ENCODE measurements around the gene TSHZ2.

The TSHZ2 gene
- 0 to 4.4 (median 0) reads per million in 17 experiments for total RNA-seq

- no peak for DNase-seq
Measured at GRCh38 chr20:52972190-52972937, at the start of gene TSHZ2. TSHZ2 (plus strand) TSS chr20:52972358; CDS start chr20:52973294, 936 bp downstream.

GRCh38 chr20:52922436-52922835, 49.7 kb upstream of the TSHZ2 start:
- no peak for DNase-seq

DNA sequence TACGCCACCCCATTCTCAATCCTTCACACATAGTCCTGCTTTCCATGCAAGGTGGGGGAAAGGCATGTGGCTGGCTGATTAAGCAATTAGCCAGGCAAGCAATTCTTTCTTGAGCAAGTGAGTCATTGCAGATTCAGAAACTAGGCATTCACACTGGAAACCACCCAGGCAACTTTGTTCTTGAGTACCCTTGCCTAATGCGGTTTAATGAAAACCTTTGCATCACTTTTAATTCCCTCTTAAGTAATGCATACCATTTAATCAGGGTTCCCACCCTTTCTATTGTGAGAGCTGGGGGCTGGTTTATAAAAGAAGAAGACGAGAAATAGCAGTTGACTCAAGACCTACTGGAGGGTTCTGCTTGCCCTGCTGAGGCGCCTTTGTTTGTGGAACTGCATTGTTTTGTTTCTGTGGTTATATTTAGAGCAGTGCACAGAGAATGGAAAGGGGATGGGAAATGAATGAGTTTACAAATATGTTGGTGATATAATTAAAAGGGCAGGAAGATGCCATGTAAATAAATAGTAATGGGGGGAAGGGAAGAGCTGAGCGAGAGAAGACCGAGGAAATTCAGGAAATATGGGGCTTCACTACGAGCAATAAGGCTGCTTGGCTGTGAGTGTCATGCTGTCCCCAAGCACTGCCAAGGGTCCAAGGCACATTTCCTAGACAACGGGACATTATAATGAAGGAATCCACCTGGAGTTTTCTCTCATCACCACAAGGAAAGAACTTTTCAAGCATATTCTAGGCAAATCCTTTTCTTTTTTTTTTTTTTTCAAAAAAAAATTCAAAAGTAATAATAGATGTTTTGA, 48.8 kb upstream of the TSHZ2 start:
- peak in 1 of 4 experiments; percentile 5 for DNase-seq

DNA sequence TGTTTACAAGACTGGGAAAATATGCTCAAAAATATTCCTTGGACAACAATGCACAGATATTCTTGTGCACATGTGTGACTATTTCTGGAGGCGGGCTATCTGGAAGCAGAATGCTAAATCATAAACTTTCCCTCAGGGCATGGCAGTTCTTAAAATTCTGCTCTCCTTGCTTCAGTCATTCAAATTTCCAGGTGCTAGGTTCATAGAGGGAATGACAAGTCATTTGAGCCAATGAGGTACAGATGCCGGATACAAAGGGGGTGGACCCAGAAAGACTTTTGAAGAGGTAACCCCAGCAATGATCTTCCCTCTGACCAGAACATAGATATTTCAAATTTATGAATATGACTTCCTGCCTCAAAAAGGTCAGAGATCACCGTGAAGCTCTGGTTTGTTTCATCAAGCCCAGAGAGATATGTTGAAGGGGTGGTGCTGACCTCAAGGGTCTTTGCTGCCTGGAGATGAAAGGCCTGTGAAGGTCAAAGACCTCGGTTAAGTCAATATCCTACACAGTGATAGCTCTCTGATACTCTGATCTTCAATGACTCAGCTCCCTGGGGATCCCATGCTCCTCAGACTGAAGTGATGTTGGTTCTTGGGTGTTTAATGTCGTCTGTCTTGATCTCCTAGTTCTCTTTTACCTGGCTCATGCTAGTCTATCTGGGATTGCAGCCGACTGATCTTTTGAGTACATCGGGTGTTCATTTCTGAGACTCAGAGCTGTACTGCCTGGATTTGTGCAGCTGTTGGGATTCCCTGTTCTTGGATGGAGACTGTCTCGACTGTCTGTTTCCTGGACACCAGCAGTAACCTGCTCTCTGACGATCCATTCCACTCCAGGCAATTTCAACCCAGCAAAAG, 47.5 kb upstream of the TSHZ2 start:
- no peak for DNase-seq

DNA sequence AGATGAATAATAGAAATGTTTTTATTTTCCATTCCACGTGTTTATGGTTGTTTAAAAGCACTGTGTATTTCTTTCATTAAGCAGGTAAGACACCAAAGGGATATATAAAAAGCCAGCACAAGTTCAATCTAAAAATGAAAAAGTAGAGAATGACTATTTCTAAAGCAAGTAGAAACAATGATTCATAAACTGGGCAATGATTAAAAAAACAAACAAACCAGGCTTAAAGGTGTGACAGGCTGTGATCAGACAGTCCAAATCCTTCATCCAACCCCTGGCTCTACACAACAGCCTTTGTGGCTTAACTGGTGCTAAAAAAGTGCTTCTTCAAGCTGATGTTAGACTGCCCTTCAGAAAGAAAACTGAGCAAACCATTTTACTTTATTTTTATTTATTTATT, 45.7 kb upstream of the TSHZ2 start:
- no peak for DNase-seq

- DNase-seq = no peak
Measured at GRCh38 chr20:52933867-52934266, 38.3 kb upstream of the TSHZ2 start.

GRCh38 chr20:52936351-52937340, 35.5 kb upstream of the TSHZ2 start:
- DNase-seq = no peak

DNA sequence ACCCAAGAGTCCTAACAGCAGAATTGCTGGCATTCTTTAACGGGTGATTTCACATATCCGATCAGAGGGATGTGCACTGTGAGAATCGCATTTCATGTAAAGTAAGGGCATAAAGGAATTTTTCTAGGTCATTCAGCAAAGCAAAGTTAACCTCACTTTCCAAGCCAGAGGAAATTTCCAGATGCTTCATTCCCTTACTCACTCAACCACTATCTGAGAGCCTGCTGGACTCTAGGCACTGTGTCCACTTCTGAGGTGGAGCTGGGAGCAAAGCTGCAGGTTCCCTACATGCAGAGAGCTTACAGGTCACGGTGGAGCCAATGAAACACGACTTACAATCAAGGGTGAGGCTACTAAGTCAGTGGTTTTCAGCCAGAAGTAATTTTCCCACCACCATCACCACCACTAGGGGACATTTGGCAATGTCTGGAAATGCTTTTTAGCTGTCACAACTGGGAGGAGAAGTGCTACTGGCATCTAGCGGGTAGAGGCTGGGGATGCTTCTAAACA, 34.5 kb upstream of the TSHZ2 start:
- no peak for DNase-seq

GRCh38 chr20:52939141-52939540, 33.0 kb upstream of the TSHZ2 start:
- no peak for DNase-seq

GRCh38 chr20:52941808-52942207, 30.4 kb upstream of the TSHZ2 start:
- no peak for DNase-seq

DNA sequence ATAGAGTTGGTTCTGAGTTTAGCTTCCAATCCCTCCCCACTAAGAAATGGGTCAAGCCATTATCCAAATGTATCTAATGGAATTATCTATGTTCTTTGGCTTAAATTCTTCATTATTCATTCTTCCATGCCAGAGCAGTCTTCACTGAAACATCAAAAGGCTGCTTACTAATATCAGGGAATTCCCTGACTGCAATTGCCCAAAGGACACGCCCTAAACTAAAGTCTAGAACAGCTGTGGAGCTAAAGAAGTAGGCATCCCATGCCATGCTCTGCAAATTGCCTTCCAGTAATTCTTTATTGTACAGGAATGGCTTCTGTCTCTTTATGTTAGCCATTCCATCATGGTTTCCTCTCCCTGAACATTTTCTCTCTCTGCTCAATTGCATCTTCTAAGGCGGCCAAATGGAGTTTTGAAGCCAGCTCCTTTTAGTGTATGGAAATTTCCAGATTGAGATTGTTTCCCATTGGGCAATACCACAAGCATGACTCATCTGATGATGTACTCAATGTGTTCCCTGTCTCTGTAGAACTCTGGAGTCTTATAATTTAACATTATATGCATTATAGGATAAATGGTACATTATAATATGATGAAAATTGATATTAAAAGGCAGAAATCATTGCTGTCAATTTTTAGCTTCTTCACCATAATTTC, 28.8 kb upstream of the TSHZ2 start:
- no peak for DNase-seq

GRCh38 chr20:52945268-52945667, 26.9 kb upstream of the TSHZ2 start:
- no peak for DNase-seq

DNA sequence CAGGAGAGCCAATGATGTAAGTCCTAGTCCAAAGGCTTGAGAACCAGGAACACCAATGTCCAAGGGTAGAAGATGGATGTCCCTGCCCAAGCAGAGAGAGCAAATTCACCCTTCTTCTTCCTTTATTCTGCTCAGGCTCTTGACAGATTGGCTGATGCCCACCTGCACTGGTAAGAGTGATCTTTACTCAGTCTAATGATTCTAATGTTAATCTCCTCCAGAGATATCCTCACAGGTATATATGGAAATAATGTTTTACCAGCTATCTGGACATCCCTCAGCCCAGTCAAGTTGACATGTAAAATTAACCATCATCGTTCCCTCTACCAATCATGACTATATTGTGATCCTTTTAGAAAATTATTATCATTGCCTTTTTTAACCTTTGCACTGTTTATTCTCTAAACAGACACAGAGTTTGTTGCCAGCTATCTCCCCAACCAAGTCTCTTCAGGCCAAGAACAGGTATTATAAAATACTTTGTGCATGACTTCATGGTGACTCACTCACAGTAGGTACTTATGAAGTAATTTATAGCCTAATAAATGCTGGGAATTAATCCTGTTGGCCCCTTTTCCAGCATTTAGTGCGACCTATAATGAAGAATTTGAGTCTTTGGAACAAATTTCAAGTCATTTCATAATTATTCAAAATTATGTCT, 26.2 kb upstream of the TSHZ2 start:
- DNase-seq = no peak

- peak in 1 of 4 experiments; percentile 8 for DNase-seq
Measured at GRCh38 chr20:52948491-52948890, 23.7 kb upstream of the TSHZ2 start.

DNA sequence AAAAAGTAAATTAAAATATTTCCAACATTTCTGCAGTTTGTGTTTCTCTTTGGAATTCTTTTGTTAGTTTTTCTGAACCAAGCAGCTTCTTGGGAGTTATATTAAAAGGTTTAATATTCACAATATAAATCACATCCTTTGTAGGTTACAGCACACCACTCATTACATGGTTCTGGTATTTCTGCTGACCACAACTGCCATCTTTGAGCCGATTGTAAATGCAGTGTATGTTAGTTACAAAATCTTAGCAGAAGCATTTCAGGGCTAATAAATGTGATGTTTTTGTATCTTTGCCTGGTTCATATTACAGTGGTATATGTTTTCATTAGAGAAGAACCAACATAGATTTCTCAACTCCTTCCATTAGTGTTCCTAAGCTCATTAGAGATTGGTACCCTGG, 19.1 kb upstream of the TSHZ2 start:
- DNase-seq = no peak

DNA sequence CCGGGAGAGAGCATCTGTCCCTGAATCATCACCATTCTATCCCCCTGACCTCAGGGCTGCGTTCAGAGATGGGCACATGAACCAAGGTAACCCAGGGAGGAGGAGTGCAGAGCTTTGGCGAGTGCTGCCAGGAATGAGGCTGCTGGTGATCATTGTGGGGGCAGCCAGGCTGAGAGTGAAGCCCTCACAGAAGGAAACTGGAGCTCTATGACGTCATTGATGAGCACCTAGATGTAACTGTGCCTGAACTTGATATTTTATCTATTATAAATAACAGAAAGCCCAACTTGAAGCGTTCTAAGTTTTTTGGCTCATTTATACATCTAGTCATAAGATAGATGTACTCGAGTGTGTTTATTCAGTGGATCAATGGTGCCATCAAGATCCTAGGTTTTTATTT, 17.3 kb upstream of the TSHZ2 start:
- DNase-seq = no peak

GRCh38 chr20:52958211-52958610, 13.9 kb upstream of the TSHZ2 start:
- DNase-seq = no peak

DNA sequence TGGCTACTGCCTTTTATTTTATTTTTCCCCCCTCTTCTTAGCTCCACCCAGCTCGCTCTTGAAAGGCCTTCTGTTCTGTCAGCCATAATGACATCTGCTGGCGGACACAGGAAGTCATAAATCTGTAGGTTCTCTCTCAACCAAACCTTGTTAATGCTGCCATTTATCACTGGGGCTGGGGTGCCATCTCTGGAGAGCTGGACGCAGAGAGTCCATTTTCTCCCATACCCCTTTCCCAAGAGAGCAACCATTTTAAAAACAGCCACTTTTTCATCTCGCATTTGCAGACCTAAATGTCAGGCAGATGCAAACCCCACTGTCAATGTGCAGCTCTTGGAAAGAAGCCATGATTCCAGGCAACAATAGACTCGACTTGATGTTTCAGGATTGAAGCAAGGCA, 13.0 kb upstream of the TSHZ2 start:
- DNase-seq = no peak

GRCh38 chr20:52962183-52962582, 10.0 kb upstream of the TSHZ2 start:
- DNase-seq = no peak

DNA sequence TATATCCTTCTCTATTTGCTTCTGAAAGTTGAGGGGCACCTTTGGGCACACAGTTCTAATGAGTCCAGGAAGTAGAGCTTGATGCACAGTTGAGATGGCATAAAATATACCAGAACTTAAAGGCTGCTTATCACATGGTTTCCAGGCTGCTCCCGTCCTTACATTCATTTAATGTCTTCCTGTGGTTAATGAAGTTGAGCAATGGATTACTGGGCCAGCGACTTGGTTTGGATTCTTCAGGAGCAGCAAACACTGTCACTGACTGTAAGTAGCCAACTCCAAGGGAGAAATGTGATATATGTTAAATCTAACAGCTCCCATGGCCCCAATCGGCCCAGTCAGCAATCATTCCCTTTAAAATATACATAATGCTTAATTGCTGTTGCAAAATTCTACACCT, 9.0 kb upstream of the TSHZ2 start:
- no peak for DNase-seq

All from suppressor macrophage (primary cell).